NOMO-1 treated with DMSO at 0.1 percent for 48 hours (cell line): ENCODE measurements around the gene SLC33A1.
"Not testable (repeated sequence)": the region's sequence is repeated elsewhere in the genome, so short reads cannot be mapped to it uniquely, and the experiment has no call there.

Source experiments
- DNase-seq: peaks from one replicate; lab custom pipeline; 2025; ENCODE audit not compliant: unreplicated experiment; lab: John Stamatoyannopoulos, UW

SLC33A1 gene

DNA sequence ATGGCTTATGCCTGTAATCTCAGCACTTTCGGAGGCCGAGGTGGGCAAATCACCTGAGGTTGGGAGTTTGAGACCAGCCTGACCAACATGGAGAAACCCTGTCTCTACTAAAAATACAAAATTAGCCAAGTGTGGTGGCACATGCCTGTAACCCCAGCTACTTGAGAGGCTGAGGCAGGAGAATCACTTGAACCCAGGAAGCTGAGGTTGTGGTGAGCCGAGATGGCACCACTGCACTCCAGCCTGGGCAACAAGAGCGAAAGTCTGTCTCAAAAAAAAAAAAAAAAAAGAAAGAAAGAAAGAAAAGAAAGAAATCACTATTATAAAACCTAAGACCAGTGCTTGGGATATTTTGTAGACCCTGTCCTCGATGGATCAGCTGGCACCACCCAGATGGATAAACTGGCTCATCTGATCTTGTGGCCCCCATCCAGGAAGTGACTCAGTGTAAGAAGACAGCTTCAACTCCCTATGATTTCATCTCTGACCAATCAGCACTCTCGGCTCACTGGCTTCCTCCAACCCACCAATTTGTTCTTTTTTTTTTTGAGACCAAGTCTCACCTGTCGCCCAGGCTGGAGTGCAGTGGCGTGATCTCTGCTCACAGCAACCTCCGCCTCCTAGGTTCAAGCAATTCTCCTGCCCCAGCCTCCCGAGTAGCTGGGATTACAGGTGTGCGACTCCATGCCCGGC, 8.2 kb upstream of the SLC33A1 start:
- DNase-seq = peak; percentile 56

DNA sequence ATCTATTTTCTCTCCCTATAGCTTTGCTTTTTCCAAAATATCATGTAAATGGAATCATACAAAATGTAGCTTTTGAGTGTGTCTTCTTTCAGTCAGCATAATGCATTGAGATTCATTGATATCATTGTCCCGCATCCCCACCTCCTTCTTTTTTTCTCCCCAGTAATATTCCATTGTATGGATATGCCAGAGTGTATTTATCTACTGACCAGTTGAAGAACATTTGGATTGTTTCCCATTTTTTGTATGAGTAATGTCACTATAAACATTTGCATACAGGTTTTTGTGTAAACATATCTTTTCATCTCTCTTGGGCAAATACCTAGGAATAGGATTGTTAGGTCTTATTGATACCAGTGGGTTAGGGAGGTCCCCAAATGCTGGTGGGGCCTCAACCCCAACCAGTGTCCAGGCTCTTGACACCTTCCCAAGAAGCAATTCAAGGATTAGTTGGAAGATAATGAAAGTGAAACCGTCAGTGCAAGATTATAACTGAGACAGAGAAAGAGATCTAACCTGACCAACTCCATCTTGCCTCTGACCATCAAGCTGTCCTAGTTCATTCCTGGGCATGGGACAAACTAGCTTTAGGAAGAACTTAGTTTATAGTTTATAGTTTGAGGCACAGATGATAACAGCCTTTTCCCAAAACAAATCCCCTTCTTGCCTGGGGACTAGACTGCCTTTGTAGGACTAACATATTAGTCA, 7.4 kb upstream of the SLC33A1 start:
- no peak for DNase-seq

DNA sequence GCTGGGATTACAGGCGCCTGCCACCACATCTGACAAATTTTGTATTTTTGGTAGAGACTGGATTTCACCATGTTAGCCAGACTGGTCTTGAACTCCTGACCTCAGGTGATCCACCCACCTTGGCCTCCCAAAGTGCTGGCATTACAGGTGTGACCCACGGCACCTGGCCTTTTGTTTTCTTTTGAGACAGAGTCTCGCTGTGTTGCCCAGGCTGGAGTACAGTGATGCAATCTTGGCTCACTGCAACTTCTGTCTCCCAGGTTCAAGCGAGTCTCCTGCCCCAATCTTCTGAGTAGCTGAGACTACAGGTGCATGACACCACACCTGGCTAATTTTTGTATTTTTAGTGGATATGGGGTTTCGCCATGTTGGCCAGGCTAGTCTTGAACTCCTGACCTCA, 6.2 kb upstream of the SLC33A1 start:
- not testable (repeated sequence) for DNase-seq

DNA sequence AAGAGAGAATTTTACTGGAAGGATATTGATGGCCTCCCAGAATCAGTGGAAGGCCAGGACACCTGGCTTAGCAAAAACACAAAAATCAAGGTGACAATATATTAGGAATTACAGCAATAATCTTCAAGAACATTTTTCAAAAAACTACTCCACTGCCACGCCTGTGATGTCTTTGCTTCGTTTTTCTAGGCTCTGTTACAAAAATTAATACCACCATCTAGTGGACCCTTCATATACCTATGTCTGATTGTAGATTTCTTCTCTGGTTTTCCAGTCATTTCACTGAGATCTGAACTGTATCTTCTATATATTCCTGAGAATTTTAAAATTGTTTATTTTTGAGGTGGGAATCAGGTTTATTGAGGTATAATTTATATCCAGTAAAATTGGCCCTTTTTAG, 5.6 kb upstream of the SLC33A1 start:
- peak; percentile 66 for DNase-seq

DNA sequence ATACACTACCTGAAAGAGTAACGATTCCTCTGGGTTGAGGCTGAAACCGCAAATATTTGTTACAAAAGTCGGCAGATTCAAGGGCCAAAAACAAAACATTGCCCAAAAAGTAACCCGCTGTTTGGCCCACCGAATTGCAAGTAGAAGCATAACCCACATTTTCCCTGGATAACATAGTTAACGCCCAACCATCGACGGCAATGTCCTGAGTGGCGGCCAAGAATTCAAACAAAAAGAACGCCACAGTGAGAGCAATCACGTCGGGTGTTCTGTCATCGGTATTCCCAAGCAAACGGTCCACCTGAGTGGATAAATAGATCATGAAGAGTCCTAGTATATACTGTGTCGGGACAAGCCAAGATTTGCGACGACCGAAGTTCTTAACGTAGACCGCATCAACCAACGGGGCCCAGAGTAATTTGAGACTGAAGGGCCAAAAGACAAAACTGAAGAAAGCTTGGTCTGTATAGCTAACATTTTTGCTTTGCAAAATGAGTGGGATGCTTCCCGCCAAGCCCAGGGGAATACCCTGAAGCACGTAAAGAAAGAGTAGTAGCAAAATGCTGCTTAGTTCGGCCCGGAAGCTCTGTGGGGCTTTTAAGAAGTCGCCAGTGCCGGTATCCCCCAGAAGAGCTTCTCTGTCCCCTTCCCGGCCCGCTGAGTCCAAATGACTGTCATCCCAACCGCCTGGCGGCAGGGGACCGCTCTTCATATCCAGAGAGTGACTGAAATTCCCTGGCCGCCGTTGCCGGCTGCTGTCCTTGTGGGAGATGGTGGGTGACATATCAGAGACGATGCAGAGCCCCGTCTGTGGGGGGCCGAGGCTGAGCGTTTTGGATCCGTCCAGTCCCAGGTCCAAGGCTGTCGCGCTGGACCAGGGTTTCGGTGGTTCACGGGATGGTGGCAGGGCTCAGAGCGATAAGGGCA, 750 bp downstream of the SLC33A1 start:
- DNase-seq = no peak

DNA sequence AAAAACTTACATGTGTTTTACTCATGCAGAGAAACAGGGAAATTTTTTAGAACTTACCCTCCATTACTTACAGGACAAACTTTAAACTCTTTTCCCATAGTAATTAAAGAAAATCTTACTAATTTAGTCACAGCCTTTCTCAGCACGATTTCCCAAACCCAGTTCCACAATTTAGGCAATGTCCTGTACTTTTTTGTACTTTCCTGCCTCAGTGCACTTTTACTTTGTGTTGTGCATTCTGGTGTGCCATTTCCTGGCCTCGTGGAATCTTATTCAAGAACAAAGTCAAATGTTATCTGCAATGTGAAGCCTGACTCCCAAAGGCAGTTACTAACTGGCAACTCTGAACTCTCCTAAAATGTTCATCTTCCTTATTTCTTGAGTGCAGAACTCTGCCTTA, 1.9 kb downstream of the SLC33A1 start:
- peak; percentile 17 for DNase-seq

DNA sequence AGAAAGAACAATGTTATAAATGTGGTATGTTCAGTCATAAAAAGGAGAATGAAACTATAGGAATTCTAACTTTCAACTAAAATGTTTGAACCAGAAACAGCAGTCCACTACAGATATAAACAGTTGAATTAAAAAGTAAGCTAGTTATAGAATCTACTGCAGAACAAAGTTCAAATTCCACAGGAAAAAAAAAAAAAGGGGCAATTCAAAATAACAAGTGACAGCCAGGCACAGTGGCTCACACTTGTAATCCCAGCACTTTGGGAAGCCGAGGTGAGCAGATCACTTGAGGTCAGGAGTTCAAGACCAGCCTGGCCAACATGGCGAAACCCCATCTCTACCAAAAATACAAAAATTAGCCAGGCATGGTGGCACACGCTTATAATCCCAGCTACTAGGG, 4.8 kb downstream of the SLC33A1 start:
- not testable (repeated sequence) for DNase-seq

DNA sequence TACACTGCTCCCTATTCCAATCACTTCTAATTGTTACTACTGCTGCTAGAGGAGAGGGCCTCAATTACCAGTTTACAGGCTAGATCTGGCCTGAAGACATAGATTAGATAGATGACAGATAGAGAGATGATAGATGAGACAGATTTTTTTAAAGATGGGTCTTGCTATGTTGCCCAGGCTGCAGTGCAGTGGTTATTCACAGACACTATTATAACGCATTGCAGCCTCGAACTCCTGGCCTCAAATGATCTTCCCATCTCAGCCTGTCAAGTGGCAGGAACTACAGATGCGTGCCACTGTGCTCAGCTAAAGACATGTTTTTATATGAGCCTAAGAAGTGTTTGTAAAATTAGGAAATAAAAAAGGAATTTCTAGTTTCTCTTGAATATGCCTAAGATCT, 6.2 kb downstream of the SLC33A1 start:
- no peak for DNase-seq

DNA sequence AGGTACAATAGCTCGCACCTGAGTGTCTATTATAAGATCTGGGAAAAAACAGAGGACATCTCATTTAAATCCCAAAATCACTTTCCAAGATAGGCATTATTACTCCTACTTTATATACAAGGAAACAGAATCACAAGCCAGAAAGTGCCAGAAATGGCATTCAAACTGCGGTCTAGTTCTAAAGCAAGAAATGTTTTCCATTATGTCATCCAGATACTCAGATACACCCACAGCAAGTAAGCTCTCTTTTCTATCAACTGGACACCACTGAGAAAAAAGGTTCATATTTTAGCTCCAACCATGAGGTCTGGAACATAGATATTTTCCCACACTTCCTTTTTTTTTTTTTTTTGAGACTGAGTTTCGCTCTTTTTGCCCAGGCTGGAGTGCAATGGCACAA, 8.1 kb downstream of the SLC33A1 start:
- no peak for DNase-seq

DNA sequence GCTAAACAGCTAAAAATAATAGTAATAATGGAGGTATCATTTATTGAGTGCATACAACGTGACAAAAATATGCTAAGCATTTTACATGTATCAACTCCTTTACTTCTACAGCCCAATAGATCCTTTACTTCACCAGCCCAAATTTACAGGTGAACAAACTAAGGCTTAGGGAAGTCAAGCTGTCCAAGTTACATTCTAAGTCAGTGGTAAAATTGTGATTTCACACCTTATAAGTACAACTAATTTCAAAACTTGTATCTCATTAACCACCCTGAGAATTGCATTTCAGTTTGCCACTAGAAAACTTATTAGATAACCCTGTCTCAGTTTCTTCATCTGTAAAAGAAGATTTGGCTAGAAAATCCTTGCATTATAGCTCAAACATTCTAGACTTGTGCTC, 10.7 kb downstream of the SLC33A1 start:
- DNase-seq = no peak

DNA sequence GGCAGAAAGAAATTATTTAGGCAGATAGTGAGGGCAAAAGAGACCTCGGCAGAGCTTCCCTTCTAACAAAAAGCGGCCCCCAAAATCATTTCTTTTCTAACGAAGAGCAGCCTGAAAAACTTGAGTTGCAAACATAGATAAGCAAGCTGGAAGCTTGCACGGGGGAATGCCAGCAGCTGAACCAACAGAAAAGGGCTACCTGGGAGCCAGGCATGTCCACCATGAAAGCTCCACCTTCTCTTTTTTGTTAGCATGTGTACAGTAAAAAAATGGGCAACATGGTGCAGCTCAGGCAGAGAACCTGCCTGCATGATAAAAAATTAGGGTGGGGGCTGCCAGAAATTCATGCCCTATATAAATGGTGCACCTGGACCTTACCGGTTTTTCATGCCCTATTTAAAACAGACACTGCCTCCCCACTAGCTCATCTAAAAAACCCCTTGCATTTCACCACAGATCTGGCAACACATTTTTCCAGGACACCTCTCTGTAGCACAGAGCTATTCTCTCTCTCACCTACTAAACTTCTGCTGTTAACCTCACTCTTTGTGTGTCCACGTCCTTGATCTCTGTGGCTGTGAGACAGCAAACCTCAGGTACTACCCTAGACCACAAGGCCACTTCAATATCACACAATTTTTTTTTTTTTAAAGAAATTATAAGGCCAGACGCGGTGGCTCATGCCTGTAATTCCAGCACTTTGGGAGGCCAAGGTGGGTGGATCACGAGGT, 18.7 kb downstream of the SLC33A1 start:
- no peak for DNase-seq

DNA sequence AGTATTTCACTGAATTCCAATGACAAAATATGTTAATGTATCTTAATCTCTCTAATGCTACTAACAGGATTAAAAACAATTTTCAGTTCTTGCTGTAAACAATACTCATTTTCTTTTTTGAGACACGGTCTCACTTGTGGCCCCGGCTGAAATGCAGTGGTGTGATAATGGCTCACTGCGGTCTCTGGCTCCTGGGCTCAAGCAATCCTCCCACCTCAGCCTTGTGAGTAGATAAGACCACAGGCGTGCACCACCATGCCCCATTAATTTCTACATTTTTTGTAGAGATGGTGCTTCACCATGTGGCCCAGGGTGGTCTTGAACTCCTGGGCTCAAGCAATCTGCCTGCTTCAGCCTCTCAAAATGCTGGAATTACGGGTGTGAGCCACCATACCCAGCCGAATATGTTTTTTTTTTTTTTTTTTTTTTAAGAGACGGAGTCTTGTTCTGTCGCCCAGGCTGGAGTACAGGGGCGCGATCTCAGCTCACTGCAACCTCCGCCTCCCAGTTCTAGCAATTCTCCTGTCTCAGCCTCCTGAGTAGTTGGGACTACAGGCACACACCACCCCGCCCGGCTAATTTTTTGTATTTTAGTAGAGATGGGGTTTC, 25.6 kb downstream of the SLC33A1 start:
- not testable (repeated sequence) for DNase-seq

DNA sequence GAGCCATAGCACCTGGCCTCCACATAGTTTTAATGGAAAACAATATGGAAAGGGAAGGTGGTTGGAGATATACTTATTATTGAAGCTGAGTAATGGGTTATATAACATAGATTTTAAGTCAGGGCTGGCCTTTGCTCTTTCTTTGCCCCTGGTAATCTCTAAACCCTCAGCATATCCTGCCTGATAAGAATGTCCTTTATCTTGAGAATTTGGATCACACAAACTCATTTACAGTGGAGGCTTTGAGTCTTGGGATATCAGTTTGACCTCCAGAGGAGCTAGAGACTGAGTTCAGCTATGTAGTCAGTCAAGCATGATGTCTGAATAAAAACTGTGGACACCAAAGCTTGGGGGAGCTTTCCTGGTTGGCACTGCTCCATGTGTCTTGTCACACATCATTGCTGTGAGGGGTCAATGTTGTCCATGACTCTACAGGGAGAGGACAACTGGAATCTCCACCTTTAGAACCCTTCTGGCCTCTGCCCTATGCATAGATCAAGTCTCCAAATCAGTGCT, 39.1 kb downstream of the SLC33A1 start:
- DNase-seq = no peak

DNA sequence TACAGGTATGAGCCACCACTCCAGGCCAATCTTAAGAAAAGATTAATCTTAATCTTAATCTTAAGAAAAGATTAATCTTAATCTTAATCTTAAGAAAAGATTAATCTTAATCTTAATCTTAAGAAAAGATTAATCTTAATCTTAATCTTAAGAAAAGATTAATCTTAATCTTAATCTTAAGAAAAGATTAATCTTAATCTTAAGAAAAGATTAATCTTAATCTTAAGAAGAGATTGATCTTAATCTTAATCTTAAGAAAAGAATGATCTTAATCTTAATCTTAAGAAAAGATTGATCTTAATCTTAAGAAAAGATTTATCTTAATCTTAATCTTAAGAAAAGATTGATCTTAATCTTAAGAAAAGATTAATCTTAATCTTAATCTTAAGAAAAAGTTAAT, 41.0 kb downstream of the SLC33A1 start:
- not testable (repeated sequence) for DNase-seq

DNA sequence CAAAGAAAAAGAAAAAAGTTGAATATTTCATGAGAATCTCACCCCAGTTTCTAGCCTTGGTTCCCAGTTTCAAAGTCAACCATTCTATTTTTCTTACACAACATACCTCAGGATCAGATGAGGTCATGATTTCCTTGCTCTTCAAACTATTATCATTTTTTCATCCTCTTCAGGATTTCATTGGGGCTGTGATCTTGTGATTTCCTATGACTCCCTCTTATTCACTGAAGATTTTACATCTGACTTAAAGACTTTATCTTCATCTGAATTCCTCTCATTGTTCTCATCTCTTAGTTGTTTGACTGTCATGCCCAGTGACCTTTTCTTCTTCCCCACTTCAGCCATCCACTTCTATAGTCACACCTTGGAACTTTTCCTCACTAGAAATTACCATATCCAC, 45.0 kb downstream of the SLC33A1 start:
- DNase-seq = no peak

DNA sequence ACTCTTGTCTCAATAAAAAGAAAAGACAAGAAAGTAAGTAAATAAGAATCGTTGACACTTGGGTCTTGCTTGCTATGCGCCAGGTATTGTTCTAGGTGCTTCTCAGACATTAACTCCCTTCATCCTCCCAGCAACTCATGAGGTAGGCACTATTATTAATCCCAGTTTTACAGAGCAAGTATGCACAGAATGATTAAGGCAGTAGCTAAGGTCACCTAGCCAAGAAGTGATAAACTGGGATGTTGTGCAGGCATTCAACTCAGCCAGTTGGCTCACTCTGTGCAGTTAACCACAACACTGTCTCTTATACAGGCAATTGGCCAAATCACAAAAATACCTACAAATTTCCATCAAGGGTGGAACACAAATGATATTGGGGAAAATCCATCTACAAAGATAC, 46.4 kb downstream of the SLC33A1 start:
- DNase-seq = no peak

DNA sequence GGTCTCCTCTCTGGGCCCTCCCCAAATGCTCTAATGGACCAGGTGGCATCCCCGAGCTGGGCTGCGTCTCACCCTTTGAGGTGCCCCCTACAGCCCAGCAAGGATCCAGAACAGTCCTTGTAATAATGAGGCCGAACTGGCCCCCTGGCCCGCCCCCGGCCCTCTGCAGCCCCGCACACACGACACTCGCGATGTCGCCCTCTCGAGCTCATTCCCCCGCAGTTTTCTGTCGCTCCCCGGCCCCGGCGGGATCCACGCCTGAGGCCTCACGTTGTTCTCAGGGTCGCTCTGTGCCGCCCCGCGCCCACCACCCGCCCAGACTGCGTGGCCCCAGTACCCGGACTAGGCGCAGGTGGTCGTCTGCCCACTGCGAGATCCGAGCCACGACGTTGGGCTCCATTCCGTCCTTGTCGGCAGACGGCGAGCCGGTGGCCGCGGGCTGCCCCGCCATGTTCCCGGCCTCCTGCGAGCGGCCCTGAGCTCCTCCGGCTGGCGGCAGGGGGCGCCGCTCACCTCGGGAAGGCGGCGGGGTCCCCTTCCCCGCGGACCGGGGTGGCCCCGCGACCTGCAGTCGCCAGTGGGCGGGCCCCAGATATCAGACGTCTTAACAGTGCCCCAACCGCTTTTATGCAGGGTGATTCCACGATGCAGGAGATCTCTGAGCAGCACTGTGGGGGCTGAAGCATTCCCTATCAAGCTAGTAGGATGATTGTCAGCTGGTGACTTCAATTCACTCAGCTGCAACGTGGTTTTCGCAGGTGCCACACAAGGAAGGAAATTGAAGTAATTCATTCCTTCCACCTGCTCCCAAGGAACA, 48.2 kb downstream of the SLC33A1 start, which contains the start of gene C3orf33:
Gene C3orf33 (minus strand): TSS at position 477 of the 817 bp plus-strand sequence. CDS start 26 bp downstream, at position 451.
- peak; percentile 84 for DNase-seq

DNA sequence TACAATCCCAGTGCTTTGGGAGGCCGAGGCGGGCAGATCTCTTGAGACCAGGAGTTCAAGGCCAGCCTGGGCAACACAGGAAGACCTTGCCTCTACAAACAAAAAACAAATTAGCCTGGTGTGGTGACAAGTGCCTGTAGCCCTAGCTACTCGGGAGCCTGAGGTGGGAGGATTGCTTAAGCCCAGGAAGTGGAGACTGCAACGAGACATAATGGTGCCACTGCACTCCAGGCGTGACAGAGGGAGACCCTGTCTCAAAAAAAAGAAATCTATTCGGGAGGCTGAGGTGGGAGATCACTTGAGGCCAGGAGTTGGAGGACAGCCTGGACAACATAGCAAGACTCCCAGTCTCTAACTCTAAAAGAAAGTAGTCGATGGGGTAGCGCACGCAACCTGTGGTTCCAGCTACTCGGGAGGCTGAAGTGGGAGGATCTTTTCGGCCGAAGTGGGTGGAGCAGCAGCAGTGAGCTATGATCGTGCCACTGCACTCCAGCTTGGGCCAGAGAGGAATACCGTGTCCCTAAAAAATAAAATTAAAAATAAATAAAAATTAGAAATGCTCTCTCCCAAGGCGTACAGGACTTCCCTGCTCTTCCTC, 48.9 kb downstream of the SLC33A1 start:
- DNase-seq = peak; percentile 66

DNA sequence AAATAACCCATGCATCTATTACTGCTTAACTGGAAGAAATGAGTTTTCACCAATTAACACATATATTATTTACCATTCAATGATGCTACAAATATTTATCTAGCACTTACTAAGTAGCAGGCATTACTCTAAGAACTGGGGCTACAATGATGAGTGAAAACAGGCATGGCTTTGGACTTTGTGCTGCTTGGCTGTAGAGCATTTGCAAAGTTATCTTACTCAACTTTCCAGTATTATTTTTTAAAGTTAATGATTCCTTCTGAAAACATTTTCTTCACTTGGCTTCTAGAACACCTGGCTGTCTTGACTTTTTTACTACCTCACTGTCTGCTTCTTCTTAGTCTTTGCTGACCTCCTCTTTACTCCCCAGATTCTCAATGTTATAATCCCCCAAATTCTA, 49.9 kb downstream of the SLC33A1 start:
- DNase-seq = no peak
